Stimulated activated CD4-positive, alpha-beta T cell treated with anti-CD3 and anti-CD28 coated beads, Interleukin-2, amount 100 ng/mL, for 48 hours (primary cell): ENCODE measurements around the gene STAMBP.
"Not testable (repeated sequence)": the region's sequence is repeated elsewhere in the genome, so short reads cannot be mapped to it uniquely, and the experiment has no call there.

Experiments
- DNase-seq, 2 donors: peaks; one replicate each; pipeline ENCODE4 v3.0.0-alpha.2; 2020

Gene STAMBP

DNA sequence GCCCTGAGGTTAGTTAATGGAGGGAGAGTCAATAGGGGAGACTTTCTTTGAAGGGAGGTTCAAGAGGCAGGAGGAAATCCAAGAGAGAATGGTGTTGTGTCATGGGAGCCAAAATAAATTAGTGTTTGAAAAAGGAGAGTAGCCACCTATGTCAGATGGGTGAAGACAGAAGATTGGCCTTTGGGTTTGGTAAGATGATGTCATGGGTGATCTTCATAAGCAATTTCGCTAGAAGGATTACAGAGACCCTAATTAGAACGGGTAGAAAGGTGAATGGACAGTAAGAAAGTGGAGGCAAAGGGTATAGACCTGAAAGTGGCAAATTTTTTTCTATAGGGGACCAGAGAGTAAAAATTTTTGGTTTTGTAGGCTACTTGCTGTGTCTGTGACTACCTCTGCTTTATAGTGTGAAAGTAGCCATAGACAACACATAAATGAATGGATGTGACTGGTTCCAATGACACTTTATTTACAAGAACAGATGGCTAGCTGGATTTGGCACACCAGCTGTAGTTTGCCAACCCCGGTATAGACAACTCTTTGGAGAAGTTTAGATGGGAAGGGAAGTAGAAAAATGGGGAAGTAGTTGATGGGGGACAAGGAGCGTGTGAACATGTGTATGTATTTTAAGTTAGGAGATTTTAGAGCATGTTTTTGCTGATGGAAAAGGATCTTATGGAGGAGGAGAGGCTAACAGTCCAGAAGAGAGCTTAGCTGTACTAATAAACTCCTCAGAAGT, 9.3 kb downstream of the STAMBP start:
- DNase-seq: no peak

- no peak for DNase-seq
These were observed 10.3 kb downstream of the STAMBP start for GRCh38 chr2:73838889-73839534.

DNA sequence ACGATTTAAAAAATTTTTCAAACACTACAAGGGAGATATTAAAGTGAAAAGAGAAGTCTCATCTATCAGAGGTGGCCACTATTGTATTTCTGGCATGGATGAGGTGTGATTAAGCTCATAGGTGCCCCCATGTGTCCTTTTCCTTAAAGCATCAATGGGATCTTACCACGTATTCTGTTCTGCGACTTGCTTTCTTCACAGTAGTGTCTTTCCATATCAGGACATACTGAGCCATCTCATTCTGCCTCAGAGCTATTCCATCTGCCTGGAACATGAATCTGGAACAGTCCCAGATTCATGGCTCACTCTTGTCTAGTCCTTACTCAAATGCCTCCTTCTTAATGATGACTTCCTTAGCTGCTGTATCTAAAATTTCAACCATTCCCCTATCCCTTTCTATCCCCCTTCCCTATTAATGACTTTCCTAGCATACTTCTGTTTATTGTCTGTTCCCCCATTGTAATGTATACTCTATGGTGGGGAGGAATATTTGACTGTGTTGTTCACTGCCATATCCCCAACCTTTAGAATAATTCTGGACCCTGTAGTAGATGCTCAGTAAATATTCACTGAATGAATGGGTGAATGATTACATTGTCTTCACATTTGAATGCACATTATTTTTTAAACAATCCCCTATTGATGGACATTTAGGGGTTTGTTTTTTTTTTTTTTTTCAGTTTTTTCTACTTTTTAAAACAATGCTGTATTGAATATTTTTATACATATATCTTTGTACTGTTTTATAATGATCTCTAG, 11.1 kb downstream of the STAMBP start:
- DNase-seq: no peak

DNA sequence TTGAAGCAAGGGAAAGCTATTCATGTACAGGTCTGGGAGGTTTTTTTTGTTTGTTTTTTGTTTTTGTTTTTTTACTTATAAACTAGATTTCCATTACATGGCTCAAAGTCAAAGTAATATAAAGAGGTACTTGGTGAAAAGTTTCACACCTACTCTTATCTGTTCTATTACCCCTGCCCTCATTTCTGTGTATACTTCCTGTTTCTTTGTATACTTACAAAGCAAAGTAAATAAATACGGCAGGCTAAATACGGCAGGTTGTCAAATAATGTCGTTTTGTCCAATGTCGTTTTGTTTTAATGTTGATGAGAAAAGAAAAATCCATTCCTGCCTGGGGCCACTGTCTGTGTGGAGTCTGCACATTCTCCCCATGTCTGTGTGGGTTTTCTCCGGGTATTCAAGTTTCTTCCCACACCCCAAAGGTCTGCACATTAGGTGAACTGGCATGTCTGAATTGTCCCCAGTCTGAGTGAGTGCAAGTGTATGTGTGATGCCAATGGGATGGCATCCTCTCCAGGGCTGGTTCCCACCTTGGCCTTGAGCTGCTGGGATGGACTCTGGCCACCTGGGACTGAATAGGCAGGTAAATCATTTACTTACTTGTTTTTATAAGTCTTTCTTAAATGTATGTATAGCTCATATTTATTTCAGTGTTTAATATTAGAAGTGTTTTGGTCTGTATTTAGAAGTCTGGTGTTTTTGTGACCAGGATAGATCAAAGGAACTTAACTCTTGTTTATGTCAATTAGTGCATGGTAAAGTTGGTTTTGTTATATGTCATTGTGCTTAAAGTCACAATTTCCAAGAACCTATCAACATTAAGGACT, 13.4 kb downstream of the STAMBP start:
- DNase-seq: no peak

- no peak for DNase-seq
These were observed 13.9 kb downstream of the STAMBP start for GRCh38 chr2:73842739-73843019.

GRCh38 chr2:73844087-73844486, 15.3 kb downstream of the STAMBP start:
- no peak for DNase-seq

DNA sequence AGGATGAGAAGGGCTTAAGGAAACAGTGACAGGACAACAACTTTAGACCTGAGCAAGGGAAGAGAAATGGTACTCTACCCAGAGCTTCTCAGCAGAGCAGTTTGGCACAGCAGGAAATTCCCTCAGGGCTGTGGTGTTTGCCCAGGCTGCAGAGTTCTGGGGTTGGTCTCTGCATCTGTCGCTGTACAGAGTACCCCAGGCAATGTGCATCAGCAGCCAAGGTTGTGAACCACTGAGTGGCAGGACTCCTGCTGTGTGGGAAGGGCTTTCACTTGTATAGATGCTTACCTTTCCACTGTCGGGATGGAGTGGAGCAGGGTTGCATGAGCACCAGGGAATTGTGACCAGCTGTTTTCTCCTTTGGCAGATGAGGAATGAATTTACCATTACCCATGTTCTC, 21.2 kb downstream of the STAMBP start:
- DNase-seq: no peak

DNA sequence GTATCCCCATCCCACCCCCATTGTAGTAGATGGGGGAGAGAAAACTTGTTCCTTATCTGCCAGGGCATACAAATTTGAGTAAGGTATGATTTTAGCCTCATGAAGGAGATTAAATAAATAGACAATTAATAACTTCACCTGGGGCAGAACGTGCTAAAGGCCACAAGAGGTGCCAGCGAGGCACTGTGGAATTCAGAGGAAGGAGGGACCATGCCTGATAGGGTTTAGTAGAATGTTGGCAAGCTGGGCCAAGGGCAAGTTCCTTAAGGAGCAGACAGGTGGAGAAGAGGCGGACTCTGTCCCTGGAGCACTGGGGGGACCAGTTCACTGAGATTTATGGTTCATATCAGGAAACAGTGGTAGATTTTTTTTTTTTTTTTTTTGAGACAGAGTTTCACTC, 22.5 kb downstream of the STAMBP start:
- DNase-seq: no peak

GRCh38 chr2:73852020-73852419, 23.3 kb downstream of the STAMBP start:
- no peak for DNase-seq

- no peak for DNase-seq
These were observed 26.8 kb downstream of the STAMBP start for GRCh38 chr2:73855526-73855925.

DNA sequence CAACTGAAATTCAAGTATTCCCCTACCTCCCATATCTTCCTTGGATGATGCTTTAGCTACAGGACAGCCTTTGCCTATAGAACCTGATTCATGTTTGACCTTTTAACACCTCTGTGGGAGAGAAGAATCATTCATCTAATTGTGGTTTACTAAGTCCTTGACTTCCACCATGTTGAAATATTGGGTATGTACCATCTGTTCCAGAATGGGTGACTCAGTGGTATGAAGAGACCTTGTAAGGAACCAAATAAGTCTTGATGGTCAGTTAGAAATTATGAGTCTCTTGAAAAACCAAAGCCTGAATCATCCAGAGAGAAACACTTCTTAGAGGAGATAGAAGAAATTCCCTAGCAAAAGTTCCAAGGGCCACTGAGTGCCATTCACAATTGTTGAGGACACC, 27.5 kb downstream of the STAMBP start:
- DNase-seq: no peak

- peak; percentile 32 to 37 for DNase-seq
These were observed 31.2 kb downstream of the STAMBP start for GRCh38 chr2:73859721-73860586.

DNA sequence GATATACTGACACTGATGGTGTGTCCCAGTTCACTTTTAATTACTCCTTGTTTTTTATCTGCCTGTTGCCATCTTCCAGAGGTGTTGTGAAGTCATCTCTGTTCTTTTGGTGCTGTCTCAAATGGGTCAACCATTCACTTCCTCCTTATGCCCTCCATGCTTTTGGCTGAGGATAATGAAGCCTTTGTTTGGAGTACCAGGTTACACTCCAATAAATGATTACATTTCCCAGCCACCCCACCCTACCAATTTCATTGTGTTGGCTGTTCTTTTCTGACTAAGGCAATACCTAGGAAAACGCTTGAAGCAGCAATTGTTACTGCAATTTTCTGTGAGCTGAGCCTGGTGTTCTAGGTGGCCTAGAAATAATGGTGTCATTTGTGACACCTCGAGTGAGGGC, 34.2 kb downstream of the STAMBP start:
- DNase-seq: no peak

DNA sequence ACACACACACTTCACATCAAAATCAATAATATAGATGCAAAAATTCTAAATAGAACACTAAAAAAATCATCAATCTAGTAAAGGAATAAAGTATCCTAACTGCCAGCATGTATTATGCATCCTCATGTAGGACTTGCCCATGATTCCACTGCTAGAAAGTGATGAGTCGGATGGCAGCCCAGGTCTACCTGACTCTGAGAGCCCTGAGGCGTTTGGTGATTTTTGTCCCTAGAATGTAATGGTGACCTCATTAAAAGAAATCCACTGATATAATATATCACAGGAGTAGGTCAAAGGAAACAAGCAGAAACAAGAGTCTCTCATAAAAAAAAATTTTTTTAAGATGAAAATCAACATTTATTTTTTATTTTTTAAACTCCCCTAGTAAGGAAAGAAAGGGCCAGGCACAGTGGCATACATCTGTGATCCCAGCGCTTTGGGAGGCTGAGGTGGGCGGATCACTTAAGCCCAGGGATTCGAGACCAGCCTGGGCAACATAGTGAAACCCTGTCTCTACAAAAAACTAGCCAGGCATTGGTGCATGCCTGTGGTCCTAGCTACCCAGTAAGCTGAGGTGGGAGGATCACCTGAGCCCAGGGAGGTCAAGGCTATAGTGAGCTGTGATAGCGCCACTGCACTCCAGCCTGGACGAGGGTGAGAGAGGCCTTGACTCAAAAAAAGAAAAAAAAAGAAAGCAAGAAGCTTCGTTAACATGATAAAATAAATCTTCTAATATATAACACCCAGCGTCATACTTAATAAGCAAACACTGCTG, 39.6 kb downstream of the STAMBP start:
- no peak for DNase-seq

DNA sequence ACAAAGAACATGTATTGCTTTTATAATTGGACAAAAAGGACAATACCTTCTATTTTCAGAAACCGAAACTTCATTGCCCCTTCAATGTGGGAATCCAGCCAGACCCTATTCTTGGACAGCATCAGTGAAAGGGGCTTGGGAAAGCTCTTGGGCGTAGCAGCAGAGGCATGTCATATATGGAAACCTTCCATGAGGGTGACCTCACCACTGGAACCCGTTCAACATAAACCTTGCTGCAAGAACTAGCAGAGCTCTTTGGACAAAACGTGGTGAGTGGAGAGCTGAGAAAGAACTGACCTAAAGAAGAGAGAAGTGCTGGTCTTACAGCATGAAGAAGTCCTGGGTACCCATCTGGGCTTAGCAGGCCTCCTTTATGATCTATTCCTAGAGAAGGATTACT, 41.3 kb downstream of the STAMBP start:
- DNase-seq: no peak

GRCh38 chr2:73877071-73877802, 48.5 kb downstream of the STAMBP start:
- no peak for DNase-seq

- not testable (repeated sequence) for DNase-seq
These were observed 49.2 kb downstream of the STAMBP start for GRCh38 chr2:73877984-73878383.

- no peak for DNase-seq
These were observed 56.6 kb downstream of the STAMBP start for GRCh38 chr2:73885406-73885805.

- peak; percentile 24 to 55 for DNase-seq
These were observed 57.6 kb downstream of the STAMBP start for GRCh38 chr2:73886357-73886756.

DNA sequence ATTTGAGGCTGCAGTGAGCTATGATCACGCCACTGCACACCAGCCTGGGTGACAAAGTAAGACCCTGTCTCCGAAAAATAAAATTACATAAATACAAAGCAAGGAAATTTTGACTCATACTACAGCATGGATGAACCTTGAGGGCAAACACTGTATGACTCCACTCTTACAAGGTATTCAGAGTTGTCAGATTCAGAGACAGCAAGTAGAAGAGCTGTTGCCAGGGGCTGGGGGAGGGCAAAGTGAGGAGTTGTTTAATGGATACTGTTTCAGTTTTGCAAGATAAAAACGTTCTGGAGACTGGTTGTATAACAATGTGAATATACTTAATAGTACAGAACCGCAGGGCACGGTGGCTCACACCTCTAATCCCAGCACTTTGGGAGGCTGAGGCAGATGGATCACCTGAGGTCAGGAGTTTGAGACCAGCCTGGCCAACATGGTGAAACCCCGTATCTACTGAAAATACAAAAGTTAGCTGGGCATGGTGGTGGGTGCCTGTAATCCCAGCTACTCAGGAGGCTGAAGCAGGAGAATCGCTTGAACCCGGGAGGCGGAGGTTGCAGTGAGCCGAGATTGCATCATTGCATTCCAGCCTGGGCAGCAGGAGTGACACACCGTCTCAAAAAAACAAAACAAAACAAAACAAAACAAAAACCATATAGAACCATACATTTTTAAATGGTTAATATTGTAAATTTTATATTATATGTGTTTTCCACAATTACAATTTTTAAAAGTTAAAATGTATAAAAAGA, 59.0 kb downstream of the STAMBP start:
- not testable (repeated sequence) for DNase-seq
